SK-N-MC (cell line): ENCODE measurements around the gene TNRC6B.

Experiments
- DNase-seq: peaks from one replicate; pipeline ENCODE4 v3.0.0-alpha.2; 2011; ENCODE audit warnings: low read depth, low spot score
- H3K27ac ChIP-seq: fragments of 200-600 bp; sonication (generic); 2 replicates; pipeline ENCODE4 v1.5.1; 2016; ENCODE audit warnings: mixed run types
- H3K36me3 ChIP-seq: fragments of 200-600 bp; sonication (generic); 2 replicates; pipeline ENCODE4 v1.6.1; 2017; ENCODE audit warnings: antibody characterized with exemption, low read length, mixed read lengths; ENCODE audit not compliant: insufficient read depth
- H3K4me3 ChIP-seq: fragments of 200-600 bp; sonication (generic); 2 replicates; pipeline ENCODE4 v1.5.1; 2016
- H3K9ac ChIP-seq: fragments of 200-600 bp; sonication (generic); 2 replicates; pipeline ENCODE4 v1.8.0; 2017; ENCODE audit warnings: mixed run types, mixed read lengths; ENCODE audit not compliant: insufficient read length
- H3K9me3 ChIP-seq: fragments of 200-600 bp; sonication (generic); 2 replicates; pipeline ENCODE4 v1.6.1; 2017; ENCODE audit warnings: low read depth, mild to moderate bottlenecking, antibody characterized with exemption, low read length, moderate library complexity, mixed read lengths
- EZH2 ChIP-seq: fragments of 200-600 bp; sonication (generic); IDR thresholded peaks from one replicate; pipeline ENCODE4 v1.6.1; 2017; ENCODE audit warnings: antibody characterized with exemption
- FOXP2 ChIP-seq: optimal IDR thresholded peaks from 2 replicates; pipeline ENCODE3; 2011; ENCODE audit warnings: mild to moderate bottlenecking, moderate library complexity; ENCODE audit not compliant: insufficient read depth; ENCODE audit errors: extremely low read length, control extremely low read depth
- POLR2AphosphoS5 ChIP-seq: IDR thresholded peaks from 2 replicates; pipeline ENCODE4 v1.6.1; 2012; ENCODE audit warnings: mild to moderate bottlenecking, low read depth, low read length, borderline replicate concordance

The TNRC6B gene

GRCh38 chr22:40324468-40325305 lies 147.0 kb downstream of the TNRC6B start:
- no peak overlapping the region for H3K4me3 ChIP-seq
- TF ChIP-seq EZH2 = no peak
- no peak for TF ChIP-seq POLR2AphosphoS5
- no peak for TF ChIP-seq FOXP2
- no peak overlapping the region for H3K27ac ChIP-seq
- no peaks in the 10 kb centered on the region for H3K9me3 ChIP-seq
- no peak for DNase-seq
- H3K9ac ChIP-seq = no peak overlapping the region
- H3K36me3 ChIP-seq = peaks cover 31% of the 10 kb centered on the region

GRCh38 chr22:40325315-40325714 lies 147.6 kb downstream of the TNRC6B start:
- H3K9ac ChIP-seq = no peak overlapping the region
- no peak for TF ChIP-seq FOXP2
- no peak for TF ChIP-seq POLR2AphosphoS5
- TF ChIP-seq EZH2 = no peak
- H3K27ac ChIP-seq = no peak overlapping the region
- H3K4me3 ChIP-seq = no peak overlapping the region
- H3K36me3 ChIP-seq = peaks cover 31% of the 10 kb centered on the region
- no peaks in the 10 kb centered on the region for H3K9me3 ChIP-seq
- DNase-seq = no peak

- TF ChIP-seq FOXP2 (no peak), POLR2AphosphoS5 (no peak), EZH2 (no peak)
- H3K9me3 ChIP-seq = no peaks in the 10 kb centered on the region
- H3K9ac ChIP-seq = no peak overlapping the region
- H3K36me3 ChIP-seq = peaks cover 15% of the 10 kb centered on the region
- H3K27ac ChIP-seq = no peak overlapping the region
- no peak overlapping the region for H3K4me3 ChIP-seq
- DNase-seq = no peak
These were observed 149.4 kb downstream of the TNRC6B start for GRCh38 chr22:40326905-40327735.

- DNase-seq = no peak
- TF ChIP-seq EZH2 (no peak), POLR2AphosphoS5 (no peak), FOXP2 (no peak)
These were observed 151.1 kb downstream of the TNRC6B start for GRCh38 chr22:40328546-40329456.

GRCh38 chr22:40329466-40329865 lies 151.7 kb downstream of the TNRC6B start:
- Histone ChIP-seq H3K36me3 (peaks cover 4% of the 10 kb centered on the region), H3K27ac (no peak overlapping the region), H3K4me3 (no peak overlapping the region), H3K9me3 (no peaks in the 10 kb centered on the region), H3K9ac (no peak overlapping the region)
- no peak for TF ChIP-seq POLR2AphosphoS5
- no peak for TF ChIP-seq FOXP2
- no peak for TF ChIP-seq EZH2
- no peak for DNase-seq

More at GRCh38 chr22:40328546-40329456, 151.1 kb downstream of the TNRC6B start:
- Histone ChIP-seq H3K27ac (no peak overlapping the region), H3K9ac (no peak overlapping the region), H3K4me3 (no peak overlapping the region), H3K9me3 (no peaks in the 10 kb centered on the region), H3K36me3 (peaks cover 4% of the 10 kb centered on the region)

GRCh38 chr22:40330086-40330485 lies 152.4 kb downstream of the TNRC6B start:
- no peak for TF ChIP-seq EZH2
- TF ChIP-seq FOXP2 = no peak
- no peak for TF ChIP-seq POLR2AphosphoS5
- DNase-seq = no peak
- Histone ChIP-seq H3K9ac (no peak overlapping the region), H3K36me3 (peaks cover 4% of the 10 kb centered on the region), H3K9me3 (no peaks in the 10 kb centered on the region), H3K27ac (no peak overlapping the region), H3K4me3 (no peak overlapping the region)

- H3K27ac ChIP-seq = no peak overlapping the region
- peaks cover 4% of the 10 kb centered on the region; the same call in 1 of the 2 replicates for H3K36me3 ChIP-seq
- TF ChIP-seq FOXP2 (no peak), POLR2AphosphoS5 (no peak), EZH2 (no peak)
- H3K9ac ChIP-seq = no peak overlapping the region
- H3K9me3 ChIP-seq = no peaks in the 10 kb centered on the region
- no peak overlapping the region for H3K4me3 ChIP-seq
- DNase-seq = no peak
These were observed 152.9 kb downstream of the TNRC6B start for GRCh38 chr22:40330615-40331014.

GRCh38 chr22:40331706-40332105 lies 154.0 kb downstream of the TNRC6B start:
- no peak for DNase-seq

More at GRCh38 chr22:40331706-40332105, 154.0 kb downstream of the TNRC6B start:
- no peak overlapping the region for H3K4me3 ChIP-seq
- no peak overlapping the region for H3K27ac ChIP-seq
- H3K9me3 ChIP-seq = no peaks in the 10 kb centered on the region
- no peak overlapping the region for H3K9ac ChIP-seq
- no peak for TF ChIP-seq EZH2
- H3K36me3 ChIP-seq = peaks cover 2% of the 10 kb centered on the region; the same call in 1 of the 2 replicates
